GM12878 (cell line): ENCODE measurements around the gene VEGFD. TPM values are rescaled to one million over a fixed set of nuclear protein-coding genes. Genes with fewer than 3 reads are reported as not detected.

Experiments
- ATAC-seq: fragments of 200-7000 bp; cut with Tn5 transposase; 3 replicates; pipeline ENCODE4 v1.9.1; 2020; ENCODE audit warnings: mild to moderate bottlenecking, moderate library complexity
- BruUV-seq: library from RNA; stranded (reverse); fragments of 400-500 nt; replicated peaks from 2 replicates; lab custom pipeline; 2021; lab: Mats Ljungman, UMichigan
- CTCF ChIA-PET: fragments of 300-600 bp; sonication (Branson Sonifier 250); formaldehyde crosslinking; extraction: SDS; loops from one replicate; lab custom pipeline; 2021; ENCODE audit warnings: inconsistent platforms; lab: Yijun Ruan, JAX
- POLR2A ChIA-PET: fragments of 350-600 bp; formaldehyde crosslinking; extraction: SDS; loops from one replicate; lab custom pipeline; 2021; ENCODE audit warnings: inconsistent platforms; lab: Charles Lee
- RAD21 ChIA-PET: fragments of 300-600 bp; sonication (Branson Sonifier 250); formaldehyde crosslinking; loops from one replicate; lab custom pipeline; 2023; ENCODE audit warnings: antibody characterized with exemption; ENCODE audit not compliant: unreplicated experiment; lab: Charles Lee
- SMC1A ChIA-PET: fragments of 300-600 bp; sonication (Branson Sonifier 250); formaldehyde crosslinking; loops from one replicate; lab custom pipeline; 2023; ENCODE audit not compliant: unreplicated experiment, uncharacterized antibody; lab: Charles Lee
- DNase-seq: peaks from one replicate; pipeline ENCODE4 v3.0.0-alpha.2; 2011; ENCODE audit warnings: low read depth, low spot score
- FAIRE-seq: peaks from 3 replicates; lab custom pipeline; 2011; peaks lifted over from hg19 to GRCh38; lab: Jason Lieb, UNC
- H2AFZ ChIP-seq: 2 replicates; pipeline ENCODE4 v1.6.0; 2011; ENCODE audit warnings: low read depth, low read length, control low read depth; ENCODE audit not compliant: control insufficient read depth
- H3K27ac ChIP-seq: 2 replicates; pipeline ENCODE4 v1.5.1; 2011; ENCODE audit warnings: control low read depth; ENCODE audit not compliant: control insufficient read depth, insufficient read depth
- H3K27me3 ChIP-seq, 2 experiments: replicated peaks in 1 of 2; 2 replicates each; pipeline versions ENCODE4 v1.6.0 to v1.6.1; 2011; ENCODE audit warnings: low read length in 1 of 2; ENCODE audit not compliant: control insufficient read depth in 2 of 2, insufficient read depth in 2 of 2
- H3K36me3 ChIP-seq, 2 experiments: 2 replicates each; pipeline ENCODE4 v1.5.1; 2011; ENCODE audit warnings: low read length in 1 of 2; ENCODE audit not compliant: control insufficient read depth in 2 of 2, insufficient read depth in 2 of 2
- H3K4me1 ChIP-seq: 2 replicates; pipeline ENCODE4 v1.6.1; 2011; ENCODE audit warnings: mild to moderate bottlenecking, low read length, moderate library complexity, mixed read lengths; ENCODE audit not compliant: control insufficient read depth, insufficient read depth
- H3K4me2 ChIP-seq: 2 replicates; pipeline ENCODE4 v1.6.0; 2011; ENCODE audit warnings: control low read depth; ENCODE audit not compliant: control insufficient read depth, insufficient read depth
- H3K4me3 ChIP-seq: fragments of 200-600 bp; sonication (generic); 2 replicates; pipeline ENCODE4 v1.5.1; 2016
- H3K79me2 ChIP-seq: 2 replicates; pipeline ENCODE4 v1.6.0; 2011; ENCODE audit warnings: low read length; ENCODE audit not compliant: control insufficient read depth, insufficient read depth
- H3K9ac ChIP-seq: 2 replicates; pipeline ENCODE4 v1.8.0; 2011; ENCODE audit warnings: low read length, control low read depth, mixed read lengths; ENCODE audit not compliant: control insufficient read depth, insufficient read depth
- H3K9me3 ChIP-seq: replicated peaks from 3 replicates; pipeline ENCODE4 v1.5.1; 2011; ENCODE audit warnings: mild to moderate bottlenecking, low read length; ENCODE audit not compliant: control insufficient read depth, insufficient read depth
- H4K20me1 ChIP-seq: 2 replicates; pipeline ENCODE4 v1.6.0; 2011; ENCODE audit not compliant: control insufficient read depth, insufficient read depth
- BRCA1 ChIP-seq: IDR thresholded peaks from 2 replicates; pipeline ENCODE4 v1.6.1; 2011; ENCODE audit warnings: low read depth, low read length, improper control_type of control experiment
- CBX5 ChIP-seq: sonication (generic); IDR thresholded peaks from 2 replicates; pipeline ENCODE4 v1.6.1; 2016; ENCODE audit warnings: low read depth, moderate library complexity, mild to moderate bottlenecking, inconsistent platforms
- GATAD2B ChIP-seq: fragments of 450-650 bp; conservative IDR thresholded peaks from 2 replicates; pipeline ENCODE4 v1.6.1; 2017; ENCODE audit warnings: low read depth, mild to moderate bottlenecking, moderate library complexity
- IKZF2 ChIP-seq, 2 experiments: fragments of 450-650 bp; IDR thresholded peaks; 2 replicates each; pipeline ENCODE4 v1.6.1; 2017; ENCODE audit warnings: mild to moderate bottlenecking in 2 of 2, moderate library complexity in 2 of 2
- MXI1 ChIP-seq: fragments of 150-350 bp; IDR thresholded peaks from 2 replicates; pipeline ENCODE4 v1.6.1; 2011; ENCODE audit warnings: low read depth, mild to moderate bottlenecking, inconsistent platforms, low read length, improper control_type of control experiment
- NFXL1 ChIP-seq: fragments of 450-650 bp; IDR thresholded peaks from 2 replicates; pipeline ENCODE4 v1.6.1; 2017; ENCODE audit warnings: antibody characterized with exemption, mild to moderate bottlenecking, borderline replicate concordance
- NR2C1 ChIP-seq: fragments of 450-650 bp; IDR thresholded peaks from 2 replicates; pipeline ENCODE4 v1.6.1; 2017; ENCODE audit warnings: antibody characterized with exemption, mild to moderate bottlenecking, moderate library complexity
- RBBP5 ChIP-seq: fragments of 200-600 bp; sonication (generic); conservative IDR thresholded peaks from 2 replicates; pipeline ENCODE4 v1.6.1; 2016
- SMAD1 ChIP-seq: fragments of 450-650 bp; IDR thresholded peaks from 2 replicates; pipeline ENCODE4 v1.6.1; 2018; ENCODE audit warnings: mild to moderate bottlenecking, low read depth; ENCODE audit not compliant: partially characterized antibody
- SPI1 ChIP-seq: IDR thresholded peaks from 2 replicates; pipeline ENCODE4 v1.6.1; 2011; ENCODE audit warnings: low read depth, mild to moderate bottlenecking, low read length, moderate library complexity, borderline replicate concordance; ENCODE audit not compliant: insufficient read depth
- SREBF2 ChIP-seq: IDR thresholded peaks from 2 replicates; pipeline ENCODE4 v1.6.1; 2012; ENCODE audit warnings: mild to moderate bottlenecking, low read length
- SUPT20H ChIP-seq: IDR thresholded peaks from 2 replicates; pipeline ENCODE4 v1.6.1; 2011; ENCODE audit warnings: low read depth, mild to moderate bottlenecking, low read length, moderate library complexity, borderline replicate concordance; ENCODE audit not compliant: control insufficient read depth
- SUZ12 ChIP-seq: fragments of 200-600 bp; sonication (generic); IDR thresholded peaks from one replicate; pipeline ENCODE4 v1.6.1; 2018; ENCODE audit warnings: antibody characterized with exemption, mild to moderate bottlenecking; ENCODE audit not compliant: unreplicated experiment
- WRNIP1 ChIP-seq: IDR thresholded peaks from 2 replicates; pipeline ENCODE4 v1.6.1; 2011; ENCODE audit warnings: low read depth, low read length, improper control_type of control experiment, borderline replicate concordance
- ZNF622 ChIP-seq: fragments of 450-650 bp; IDR thresholded peaks from 2 replicates; pipeline ENCODE4 v1.6.1; 2017; ENCODE audit warnings: mild to moderate bottlenecking, inconsistent platforms
- WGBS: methylation state at CpG from one replicate; pipeline ENCODE4 v1.1.6; 2016; ENCODE audit warnings: low lambda C conversion rate; ENCODE audit not compliant: insufficient replicate concordance, insufficient coverage; ENCODE audit errors: missing lambda C conversion rate; 5-methylcytosine and 5-hydroxymethylcytosine counted together
- in situ Hi-C: fragments of 300-500 bp; cut with MboI; formaldehyde crosslinking; loops from 9 replicates; pipeline ENCODE4 v1.14.3; 2018; ENCODE audit warnings: mixed read lengths
- intact Hi-C: fragments of 100-400 bp; cut with micrococcal nuclease; formaldehyde crosslinking; loops from one replicate; pipeline ENCODE4 v1.14.2; 2022; ENCODE audit not compliant: unreplicated experiment
- polyA plus RNA-seq, 11 experiments: library from polyadenylated mRNA; depleted of rRNA in 4 of 11; unstranded in 6 of 11; stranded (reverse) in 5 of 11; fragments of >200 nt; fragmentation: Nextera tagmentation in 4 of 11; fragmentation: Illumina TruSeq in 1 of 11; extraction: Ambion mirVana in 4 of 11; extraction: Trizol in 1 of 11; gene quantifications; 1 replicate in 1 of 11; 2 replicates in 10 of 11; pipeline versions ENCODE4 v1.2.1 to v1.2.3, GENCODE V29; 2011 to 2016; ENCODE audit warnings: inconsistent platforms in 2 of 11, missing spikeins in 2 of 11, low read depth in 1 of 11
- total RNA-seq, 4 experiments: library from RNA; depleted of rRNA in 3 of 4; stranded (reverse); fragments of >200 nt in 3 of 4; fragmentation: Illumina TruSeq in 1 of 4; extraction: Trizol in 1 of 4; gene quantifications; 2 replicates each; pipeline versions ENCODE4 v1.2.1 to v1.2.3, GENCODE V29; 2013 to 2021
- TF ChIP-seq, protein P1 (sequence below): fragments of 450-650 bp; IDR thresholded peaks from 2 replicates; pipeline ENCODE4 v1.6.1; 2017; ENCODE audit warnings: mild to moderate bottlenecking, low read depth, inconsistent platforms; ENCODE audit not compliant: poor library complexity, severe bottlenecking
- TF ChIP-seq, protein P2 (sequence below): fragments of 450-650 bp; IDR thresholded peaks from 2 replicates; pipeline ENCODE4 v1.6.1; 2017; ENCODE audit warnings: low read depth, mild to moderate bottlenecking, moderate library complexity
- TF ChIP-seq, protein P3 (sequence below): IDR thresholded peaks from 2 replicates; pipeline ENCODE4 v1.6.1; 2012; ENCODE audit warnings: low read depth, low read length, improper control_type of control experiment

Gene VEGFD
- total and polyA plus RNA-seq, 10 of the 15 experiments (the other 5 are each of a cell fraction or from before 2014, with no cell fraction given): 0.15 TPM; not detected in 9

DNA sequence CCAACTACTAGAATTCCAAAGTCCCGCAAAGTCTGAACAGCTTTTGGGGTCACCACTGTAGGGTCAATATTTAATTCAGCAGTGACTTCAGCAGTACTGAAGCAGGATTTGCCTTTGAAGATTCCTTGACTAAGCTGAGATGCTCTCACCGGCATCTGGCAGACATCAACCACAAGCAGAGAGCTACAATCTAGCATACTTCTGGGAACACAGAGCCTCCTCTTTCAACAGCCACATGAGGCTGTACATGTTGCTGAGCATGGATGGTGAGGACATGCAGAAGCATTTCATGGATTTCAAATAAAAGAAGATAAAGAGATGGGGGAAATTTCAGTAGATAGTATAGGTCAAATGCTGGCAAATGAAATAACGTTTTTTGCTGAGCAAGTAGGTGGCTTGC is 62.1 kb downstream of the VEGFD start:
- DNase-seq: no peak
- H3K27me3 ChIP-seq: no peaks in the 10 kb centered on the region
- no peaks in the 10 kb centered on the region for H3K4me1 ChIP-seq
- ChIA-PET POLR2A (no interaction called here), CTCF (interaction anchor here (0.6 to 1.2 kb wide), 4 partner anchors 18 to 27 kb away, joined by 3 to 4 read pairs (median 4); no protein-coding TSS in a partner anchor), RAD21 (interaction anchor here (1.0 kb wide), 1 partner anchor 22 kb away, joined by 3 read pairs; no protein-coding TSS in a partner anchor), SMC1A (interaction anchor here (0.9 to 2.1 kb wide), 3 partner anchors 10 to 12 kb away, joined by 3 to 6 read pairs (median 4); no protein-coding TSS in a partner anchor)
- H4K20me1 ChIP-seq: no peaks in the 10 kb centered on the region
- in situ Hi-C loops: no loop called here
- H3K4me3 ChIP-seq: no peak overlapping the region
- ATAC-seq: no peak
- 82% methylated on average over 3 of the region's 3 CpGs for WGBS
- no peak overlapping the region for H3K27ac ChIP-seq
- H3K4me2 ChIP-seq: no peak overlapping the region
- no peak overlapping the region for H3K9ac ChIP-seq
- H3K79me2 ChIP-seq: no peaks in the 10 kb centered on the region
- FAIRE-seq: no peak
- TF ChIP-seq WRNIP1 (no peak), SMAD1 (no peak), GATAD2B (no peak), RBBP5 (no peak), SUPT20H (no peak), SREBF2 (no peak), BRCA1 (no peak), CBX5 (no peak), MXI1 (no peak), SPI1 (no peak), IKZF2 (IDR thresholded peaks at IDR 0.05) (no peak), ZNF622 (no peak), NR2C1 (no peak), SUZ12 (no peak), NFXL1 (no peak)
- TF ChIP-seq, protein P1, sequence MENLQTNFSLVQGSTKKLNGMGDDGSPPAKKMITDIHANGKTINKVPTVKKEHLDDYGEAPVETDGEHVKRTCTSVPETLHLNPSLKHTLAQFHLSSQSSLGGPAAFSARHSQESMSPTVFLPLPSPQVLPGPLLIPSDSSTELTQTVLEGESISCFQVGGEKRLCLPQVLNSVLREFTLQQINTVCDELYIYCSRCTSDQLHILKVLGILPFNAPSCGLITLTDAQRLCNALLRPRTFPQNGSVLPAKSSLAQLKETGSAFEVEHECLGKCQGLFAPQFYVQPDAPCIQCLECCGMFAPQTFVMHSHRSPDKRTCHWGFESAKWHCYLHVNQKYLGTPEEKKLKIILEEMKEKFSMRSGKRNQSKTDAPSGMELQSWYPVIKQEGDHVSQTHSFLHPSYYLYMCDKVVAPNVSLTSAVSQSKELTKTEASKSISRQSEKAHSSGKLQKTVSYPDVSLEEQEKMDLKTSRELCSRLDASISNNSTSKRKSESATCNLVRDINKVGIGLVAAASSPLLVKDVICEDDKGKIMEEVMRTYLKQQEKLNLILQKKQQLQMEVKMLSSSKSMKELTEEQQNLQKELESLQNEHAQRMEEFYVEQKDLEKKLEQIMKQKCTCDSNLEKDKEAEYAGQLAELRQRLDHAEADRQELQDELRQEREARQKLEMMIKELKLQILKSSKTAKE: no peak
- TF ChIP-seq, protein P2, sequence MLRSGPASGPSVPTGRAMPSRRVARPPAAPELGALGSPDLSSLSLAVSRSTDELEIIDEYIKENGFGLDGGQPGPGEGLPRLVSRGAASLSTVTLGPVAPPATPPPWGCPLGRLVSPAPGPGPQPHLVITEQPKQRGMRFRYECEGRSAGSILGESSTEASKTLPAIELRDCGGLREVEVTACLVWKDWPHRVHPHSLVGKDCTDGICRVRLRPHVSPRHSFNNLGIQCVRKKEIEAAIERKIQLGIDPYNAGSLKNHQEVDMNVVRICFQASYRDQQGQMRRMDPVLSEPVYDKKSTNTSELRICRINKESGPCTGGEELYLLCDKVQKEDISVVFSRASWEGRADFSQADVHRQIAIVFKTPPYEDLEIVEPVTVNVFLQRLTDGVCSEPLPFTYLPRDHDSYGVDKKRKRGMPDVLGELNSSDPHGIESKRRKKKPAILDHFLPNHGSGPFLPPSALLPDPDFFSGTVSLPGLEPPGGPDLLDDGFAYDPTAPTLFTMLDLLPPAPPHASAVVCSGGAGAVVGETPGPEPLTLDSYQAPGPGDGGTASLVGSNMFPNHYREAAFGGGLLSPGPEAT: no peak
- TF ChIP-seq, protein P3, sequence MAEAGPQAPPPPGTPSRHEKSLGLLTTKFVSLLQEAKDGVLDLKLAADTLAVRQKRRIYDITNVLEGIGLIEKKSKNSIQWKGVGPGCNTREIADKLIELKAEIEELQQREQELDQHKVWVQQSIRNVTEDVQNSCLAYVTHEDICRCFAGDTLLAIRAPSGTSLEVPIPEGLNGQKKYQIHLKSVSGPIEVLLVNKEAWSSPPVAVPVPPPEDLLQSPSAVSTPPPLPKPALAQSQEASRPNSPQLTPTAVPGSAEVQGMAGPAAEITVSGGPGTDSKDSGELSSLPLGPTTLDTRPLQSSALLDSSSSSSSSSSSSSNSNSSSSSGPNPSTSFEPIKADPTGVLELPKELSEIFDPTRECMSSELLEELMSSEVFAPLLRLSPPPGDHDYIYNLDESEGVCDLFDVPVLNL: no peak
- no peak overlapping the region for H2AFZ ChIP-seq
- H3K9me3 ChIP-seq: no peaks in the 10 kb centered on the region
- BruUV-seq: no TSS peak
- H3K36me3 ChIP-seq: no peaks in the 10 kb centered on the region
- intact Hi-C loops: no loop called here
